Measurements from ENCODE around the gene JUN.

DNA sequence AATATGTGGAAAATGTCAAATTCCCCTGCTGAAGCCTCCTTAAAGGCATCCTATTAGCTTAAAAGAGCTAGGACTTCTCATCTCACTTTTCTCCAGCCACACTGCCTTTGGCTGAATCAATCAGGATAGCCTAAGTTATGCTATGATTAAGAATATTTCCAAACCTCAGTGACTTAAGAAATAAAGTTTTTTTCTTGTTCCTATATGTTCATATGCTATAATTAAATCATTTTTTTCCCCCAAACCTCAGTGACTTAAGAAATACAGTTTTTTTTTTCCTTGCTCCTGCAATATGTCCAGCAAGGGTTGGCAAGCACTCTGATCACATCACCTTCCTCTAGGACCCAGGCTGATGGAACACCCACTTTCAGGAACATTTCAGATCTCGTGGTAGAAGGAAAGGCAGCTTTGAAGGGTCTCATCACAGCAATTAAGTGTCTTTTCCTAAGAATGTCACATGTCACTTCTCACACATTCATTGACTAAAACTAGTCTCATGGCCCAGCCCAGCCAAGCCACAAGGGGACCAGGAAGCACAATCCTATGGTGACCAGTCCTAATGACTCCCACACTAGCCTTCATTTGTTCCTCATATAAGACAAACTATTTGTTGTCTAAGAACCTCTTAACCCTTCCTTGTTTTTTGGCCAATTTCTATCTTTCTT is 6.3 kb upstream of the JUN start:
- TF ChIP-seq, protein P1, sequence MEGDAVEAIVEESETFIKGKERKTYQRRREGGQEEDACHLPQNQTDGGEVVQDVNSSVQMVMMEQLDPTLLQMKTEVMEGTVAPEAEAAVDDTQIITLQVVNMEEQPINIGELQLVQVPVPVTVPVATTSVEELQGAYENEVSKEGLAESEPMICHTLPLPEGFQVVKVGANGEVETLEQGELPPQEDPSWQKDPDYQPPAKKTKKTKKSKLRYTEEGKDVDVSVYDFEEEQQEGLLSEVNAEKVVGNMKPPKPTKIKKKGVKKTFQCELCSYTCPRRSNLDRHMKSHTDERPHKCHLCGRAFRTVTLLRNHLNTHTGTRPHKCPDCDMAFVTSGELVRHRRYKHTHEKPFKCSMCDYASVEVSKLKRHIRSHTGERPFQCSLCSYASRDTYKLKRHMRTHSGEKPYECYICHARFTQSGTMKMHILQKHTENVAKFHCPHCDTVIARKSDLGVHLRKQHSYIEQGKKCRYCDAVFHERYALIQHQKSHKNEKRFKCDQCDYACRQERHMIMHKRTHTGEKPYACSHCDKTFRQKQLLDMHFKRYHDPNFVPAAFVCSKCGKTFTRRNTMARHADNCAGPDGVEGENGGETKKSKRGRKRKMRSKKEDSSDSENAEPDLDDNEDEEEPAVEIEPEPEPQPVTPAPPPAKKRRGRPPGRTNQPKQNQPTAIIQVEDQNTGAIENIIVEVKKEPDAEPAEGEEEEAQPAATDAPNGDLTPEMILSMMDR (IDR thresholded peaks at IDR 0.05) = no peak
- no peak for TF ChIP-seq POLR2A (IDR thresholded peaks at IDR 0.05)
